Chondrocyte (in vitro differentiated cells): Measurements from ENCODE around the gene CFAP44. TPM values are rescaled to one million over a fixed set of nuclear protein-coding genes. Genes with fewer than 3 reads are reported as not detected.

Source experiments
- DNase-seq: peaks from one replicate; pipeline ENCODE4 v3.0.0; 2021; ENCODE audit warnings: mixed read lengths, low spot score
- H3K27ac Mint-ChIP-seq: one replicate; pipeline ENCODE4 v1.8.0; 2021; ENCODE audit warnings: mild to moderate bottlenecking, moderate library complexity, mixed read lengths; ENCODE audit not compliant: unreplicated experiment
- H3K27me3 Mint-ChIP-seq: 2 replicates; pipeline ENCODE4 v1.8.0; 2021; ENCODE audit warnings: low read depth, mixed read lengths
- H3K36me3 Mint-ChIP-seq: 2 replicates; pipeline ENCODE4 v1.8.0; 2021; ENCODE audit warnings: low read depth, mixed read lengths
- H3K4me1 Mint-ChIP-seq: 2 replicates; pipeline ENCODE4 v1.8.0; 2021; ENCODE audit warnings: low read depth, mild to moderate bottlenecking, mixed read lengths
- H3K4me3 Mint-ChIP-seq: one replicate; pipeline ENCODE4 v1.8.0; 2021; ENCODE audit warnings: mild to moderate bottlenecking, moderate library complexity, mixed read lengths; ENCODE audit not compliant: unreplicated experiment
- H3K9me3 Mint-ChIP-seq: 2 replicates; pipeline ENCODE4 v1.8.0; 2021; ENCODE audit warnings: low read depth, mixed read lengths
- CTCF ChIP-seq: fragments of 200-600 bp; sonication (generic); IDR thresholded peaks from 2 replicates; pipeline ENCODE4 v1.5.0; 2021; ENCODE audit warnings: antibody characterized with exemption, mild to moderate bottlenecking, moderate library complexity
- total RNA-seq: library from RNA; stranded (reverse); gene quantifications from 3 replicates; pipeline ENCODE4 v1.2.1, GENCODE V29; 2021

CFAP44 gene
- total RNA-seq, 1 donor from 2014 or later, result 3.5 TPM

- TF ChIP-seq CTCF, result no peak
- no peak for DNase-seq
- Mint-ChIP-seq H3K4me3 (no peak overlapping the region), H3K27ac (no peak overlapping the region), H3K9me3 (no peaks in the 10 kb centered on the region), H3K4me1 (no peaks in the 10 kb centered on the region), H3K27me3 (no peaks in the 10 kb centered on the region), H3K36me3 (peaks cover 28% of the 10 kb centered on the region)
These were observed 14.2 kb upstream of the CFAP44 start for GRCh38 chr3:113455446-113455845.

GRCh38 chr3:113454630-113455029 lies 13.3 kb upstream of the CFAP44 start:
- H3K36me3 Mint-ChIP-seq, result peaks cover 23% of the 10 kb centered on the region
- no peaks in the 10 kb centered on the region for H3K4me1 Mint-ChIP-seq
- H3K4me3 Mint-ChIP-seq, result no peak overlapping the region
- H3K27ac Mint-ChIP-seq, result no peak overlapping the region
- no peak for TF ChIP-seq CTCF
- no peak for DNase-seq
- H3K9me3 Mint-ChIP-seq, result no peaks in the 10 kb centered on the region
- H3K27me3 Mint-ChIP-seq, result no peaks in the 10 kb centered on the region

- no peak for DNase-seq
- no peaks in the 10 kb centered on the region for H3K4me1 Mint-ChIP-seq
- peaks cover 22% of the 10 kb centered on the region for H3K36me3 Mint-ChIP-seq
- H3K9me3 Mint-ChIP-seq, result no peaks in the 10 kb centered on the region
- H3K27ac Mint-ChIP-seq, result no peak overlapping the region
- no peak overlapping the region for H3K4me3 Mint-ChIP-seq
- no peak for TF ChIP-seq CTCF
- H3K27me3 Mint-ChIP-seq, result no peaks in the 10 kb centered on the region
These were observed 12.8 kb upstream of the CFAP44 start for GRCh38 chr3:113454057-113454456.

GRCh38 chr3:113450911-113451310 lies 9.6 kb upstream of the CFAP44 start:
- DNase-seq, result no peak
- Mint-ChIP-seq H3K27me3 (no peaks in the 10 kb centered on the region), H3K9me3 (no peaks in the 10 kb centered on the region), H3K36me3 (peaks cover 18% of the 10 kb centered on the region), H3K4me3 (no peak overlapping the region), H3K4me1 (no peaks in the 10 kb centered on the region), H3K27ac (no peak overlapping the region)
- no peak for TF ChIP-seq CTCF

GRCh38 chr3:113439606-113440005 lies 1.7 kb downstream of the CFAP44 start:
- peaks cover 2% of the 10 kb centered on the region for H3K36me3 Mint-ChIP-seq
- H3K9me3 Mint-ChIP-seq, result no peaks in the 10 kb centered on the region
- H3K27me3 Mint-ChIP-seq, result no peaks in the 10 kb centered on the region
- H3K4me1 Mint-ChIP-seq, result peaks cover 12% of the 10 kb centered on the region
- no peak overlapping the region for H3K4me3 Mint-ChIP-seq
- no peak for TF ChIP-seq CTCF
- H3K27ac Mint-ChIP-seq, result no peak overlapping the region
- DNase-seq, result no peak
